Endothelial cell of umbilical vein (primary cell): ENCODE data around the gene FOXE1. TPM values are rescaled to one million over a fixed set of nuclear protein-coding genes. Genes with fewer than 3 reads are reported as not detected.
A peak's percentile ranks its signal among the peaks of the same experiment; 100 is the strongest.

Source experiments
- BruUV-seq: library from RNA; stranded (reverse); fragments of 400-500 nt; replicated peaks from 2 replicates; lab custom pipeline; 2021; lab: Mats Ljungman, UMichigan
- CTCF ChIA-PET: fragments of 300-600, 350-600 bp; sonication (Branson Sonifier 250); formaldehyde crosslinking; loops from one replicate; lab custom pipeline; 2021; ENCODE audit warnings: antibody characterized with exemption, inconsistent platforms; lab: Charles Lee
- POLR2A ChIA-PET: fragments of 300-600, 350-600 bp; sonication (Branson Sonifier 250); formaldehyde crosslinking; loops from one replicate; lab custom pipeline; 2021; ENCODE audit warnings: antibody characterized with exemption, inconsistent platforms; lab: Charles Lee
- DNase-seq: peaks from one replicate; pipeline ENCODE4 v3.0.0-alpha.2; 2011; ENCODE audit warnings: low read depth, low spot score
- FAIRE-seq: peaks from 2 replicates; lab custom pipeline; 2011; peaks lifted over from hg19 to GRCh38; lab: Jason Lieb, UNC
- H2AFZ ChIP-seq: 2 replicates; pipeline ENCODE4 v1.6.0; 2012; ENCODE audit warnings: low read depth, low read length, control low read depth, inconsistent platforms
- H3K27ac ChIP-seq: 2 replicates; pipeline ENCODE4 v1.5.1; 2011; ENCODE audit warnings: low read depth, mild to moderate bottlenecking, control low read depth, low read length, moderate library complexity; ENCODE audit not compliant: insufficient read depth
- H3K27me3 ChIP-seq, 2 experiments: 2 replicates each; pipeline versions ENCODE4 v1.6.0 to v1.6.1; 2011; ENCODE audit warnings: low read length in 2 of 2, mixed read lengths in 1 of 2; ENCODE audit not compliant: control insufficient read depth in 2 of 2, insufficient read depth in 2 of 2
- H3K36me3 ChIP-seq, 2 experiments: 2 replicates in 1 of 2; 3 replicates in 1 of 2; pipeline ENCODE4 v1.5.1; 2011; ENCODE audit warnings: low read length in 2 of 2, mild to moderate bottlenecking in 1 of 2, moderate library complexity in 1 of 2; ENCODE audit not compliant: control insufficient read depth in 2 of 2, insufficient read depth in 2 of 2; ENCODE audit errors: extremely low read depth in 1 of 2
- H3K4me1 ChIP-seq: 3 replicates; pipeline ENCODE4 v1.5.1; 2011; ENCODE audit warnings: mild to moderate bottlenecking, low read length; ENCODE audit not compliant: control insufficient read depth, insufficient read depth; ENCODE audit errors: extremely low read depth
- H3K4me2 ChIP-seq: 2 replicates; pipeline ENCODE4 v1.6.1; 2011; ENCODE audit warnings: low read length, control low read depth, mixed read lengths; ENCODE audit not compliant: insufficient read depth
- H3K4me3 ChIP-seq, 3 experiments: fragments of 200-600 bp in 1 of 3; sonication (generic), shearing (Covaris generic) in 1 of 3; replicated peaks in 1 of 3; 2 replicates each; pipeline ENCODE4 v1.5.1; 2011 to 2016; ENCODE audit warnings: control low read depth in 3 of 3, low read length in 3 of 3, mild to moderate bottlenecking in 2 of 3, inconsistent platforms in 1 of 3, low read depth in 1 of 3, moderate library complexity in 1 of 3; ENCODE audit not compliant: insufficient read depth in 1 of 3
- H3K79me2 ChIP-seq: 2 replicates; pipeline ENCODE4 v1.6.0; 2012; ENCODE audit warnings: low read length, inconsistent platforms; ENCODE audit not compliant: control insufficient read depth, insufficient read depth
- H3K9ac ChIP-seq: replicated peaks from 2 replicates; pipeline ENCODE3; 2011; ENCODE audit warnings: low read length, control low read depth; ENCODE audit not compliant: insufficient read depth; ENCODE audit errors: extremely low read depth
- H3K9me1 ChIP-seq: replicated peaks from 3 replicates; pipeline ENCODE4 v1.6.0; 2011; ENCODE audit warnings: mild to moderate bottlenecking, low read length; ENCODE audit not compliant: control insufficient read depth, insufficient read depth; ENCODE audit errors: extremely low read depth
- H3K9me3 ChIP-seq: replicated peaks from 2 replicates; pipeline ENCODE4 v1.5.1; 2012; ENCODE audit warnings: low read length, inconsistent platforms; ENCODE audit not compliant: control insufficient read depth, insufficient read depth
- H4K20me1 ChIP-seq: replicated peaks from 2 replicates; pipeline ENCODE3; 2011; ENCODE audit warnings: mild to moderate bottlenecking, low read length; ENCODE audit not compliant: control insufficient read depth, insufficient read depth; ENCODE audit errors: extremely low read depth
- EZH2 ChIP-seq: IDR thresholded peaks from 2 replicates; pipeline ENCODE4 v1.6.1; 2012; ENCODE audit warnings: borderline replicate concordance, low read depth, mild to moderate bottlenecking, moderate library complexity, low read length, inconsistent platforms; ENCODE audit not compliant: severe bottlenecking
- FOS ChIP-seq: IDR thresholded peaks from 2 replicates; pipeline ENCODE4 v1.6.1; 2011; ENCODE audit warnings: mild to moderate bottlenecking, low read length, moderate library complexity, borderline replicate concordance; ENCODE audit not compliant: insufficient read depth
- GATA2 ChIP-seq: IDR thresholded peaks from 2 replicates; pipeline ENCODE4 v1.7.0; 2011; ENCODE audit warnings: low read depth, mild to moderate bottlenecking, moderate library complexity, mixed read lengths, low read length; ENCODE audit not compliant: insufficient read length, insufficient read depth
- JUN ChIP-seq: IDR thresholded peaks from 2 replicates; pipeline ENCODE4 v1.6.1; 2011; ENCODE audit warnings: borderline replicate concordance, low read depth; ENCODE audit not compliant: insufficient read length, insufficient read depth
- MYC ChIP-seq: IDR thresholded peaks from one replicate; pipeline ENCODE4 v1.6.1; 2011; ENCODE audit warnings: mild to moderate bottlenecking, low read depth, low read length
- POLR2A ChIP-seq: IDR thresholded peaks from 2 replicates; pipeline ENCODE4 v1.6.1; 2012; ENCODE audit warnings: low read depth, mild to moderate bottlenecking, control low read depth, low read length
- POLR2AphosphoS5 ChIP-seq: IDR thresholded peaks from 2 replicates; pipeline ENCODE4 v1.6.1; 2012; ENCODE audit warnings: low read depth, mild to moderate bottlenecking, control low read depth, low read length, moderate library complexity; ENCODE audit not compliant: insufficient read depth
- dilution Hi-C: fragments of 300-500 bp; cut with MboI; formaldehyde crosslinking; loops from one replicate; pipeline ENCODE4 v1.15.0; 2019; ENCODE audit warnings: low sequenced_read_pairs; ENCODE audit not compliant: extremely low pct_ligation_motif_present
- intact Hi-C: fragments of 100-400 bp; cut with micrococcal nuclease; formaldehyde crosslinking; loops from one replicate; pipeline ENCODE4 v1.10.0; 2022
- polyA plus RNA-seq, 4 experiments: library from polyadenylated mRNA; depleted of rRNA in 3 of 4; stranded (reverse) in 3 of 4; unstranded in 1 of 4; fragments of >200 nt; gene quantifications; 2 replicates each; pipeline versions ENCODE4 v1.2.1 to v1.2.3, GENCODE V29; 2011 to 2012; ENCODE audit warnings: missing spikeins in 1 of 4
- total RNA-seq: library from RNA; stranded (reverse); gene quantifications from 2 replicates; pipeline ENCODE4 v1.2.3, GENCODE V29; 2021
- TF ChIP-seq, protein P1 (sequence below): IDR thresholded peaks from 2 replicates; pipeline ENCODE4 v1.6.1; 2011; ENCODE audit not compliant: insufficient read depth, insufficient read length
- TF ChIP-seq, protein P2 (sequence below), 2 donors: IDR thresholded peaks; 1 replicate in 1 of 2; 2 replicates in 1 of 2; pipeline ENCODE4 v1.5.1; 2011; ENCODE audit warnings: low read length in 2 of 2, mild to moderate bottlenecking in 2 of 2, moderate library complexity in 2 of 2, control low read depth in 1 of 2, inconsistent platforms in 1 of 2, low read depth in 1 of 2; ENCODE audit not compliant: insufficient read depth in 1 of 2; ENCODE audit errors: extremely low read depth in 1 of 2

Gene FOXE1
- total and polyA plus RNA-seq, 2 donors (not counting 3 experiments of a cell fraction or from before 2014, with no cell fraction given), result not detected

DNA sequence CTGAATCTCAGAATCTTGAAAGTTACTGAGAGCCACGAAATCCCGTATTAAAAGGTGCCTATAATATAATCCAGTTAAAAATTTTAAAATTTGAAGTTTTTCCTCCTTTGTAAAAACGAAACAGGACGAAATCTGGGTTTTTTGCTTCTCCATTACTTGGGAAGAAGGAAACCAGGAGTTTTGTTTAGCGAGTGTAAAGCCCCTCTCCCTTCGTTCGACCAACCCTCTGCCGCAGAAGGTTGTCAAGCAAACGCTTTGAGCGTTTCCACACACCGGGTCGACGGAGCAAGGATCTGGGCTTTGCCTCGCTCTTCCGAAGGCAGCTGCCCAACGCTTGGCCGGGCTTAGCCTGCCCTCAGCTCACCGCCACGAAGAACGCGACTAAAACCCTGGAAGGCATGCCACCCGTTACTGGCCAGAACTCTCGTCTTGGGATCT is 1.6 kb upstream of the FOXE1 start:
- peak; percentile 24 for FAIRE-seq
- Histone ChIP-seq H3K9ac (no peak overlapping the region), H3K4me1 (peaks cover 5% of the 10 kb centered on the region), H3K79me2 (no peaks in the 10 kb centered on the region), H4K20me1 (peaks cover 2% of the 10 kb centered on the region), H2AFZ (no peak overlapping the region), H3K36me3 (no peaks in the 10 kb centered on the region), H3K27me3 (peaks cover 86 to 98% of the 10 kb centered on the region in 2 experiments), H3K4me2 (peak overlapping the region; percentile 35), H3K9me1 (no peaks in the 10 kb centered on the region), H3K4me3 (no peak overlapping the region), H3K9me3 (no peaks in the 10 kb centered on the region), H3K27ac (no peak overlapping the region)
- intact Hi-C loops, result no loop called here
- POLR2A ChIA-PET, result interaction anchor here (0.6 kb wide), 1 partner anchor 70 kb away, joined by 4 read pairs; no protein-coding TSS in a partner anchor
- CTCF ChIA-PET, result interaction anchor here (1.1 kb wide), 1 partner anchor 10 kb away, joined by 3 read pairs; no protein-coding TSS in a partner anchor
- dilution Hi-C loops, result no loop called here
- no peak for DNase-seq
- TF ChIP-seq GATA2 (no peak), MYC (no peak), EZH2 (no peak), POLR2A (no peak), POLR2AphosphoS5 (no peak), FOS (no peak), JUN (no peak)
- TF ChIP-seq, protein P1, sequence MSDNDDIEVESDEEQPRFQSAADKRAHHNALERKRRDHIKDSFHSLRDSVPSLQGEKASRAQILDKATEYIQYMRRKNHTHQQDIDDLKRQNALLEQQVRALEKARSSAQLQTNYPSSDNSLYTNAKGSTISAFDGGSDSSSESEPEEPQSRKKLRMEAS, result no peak
- TF ChIP-seq, protein P2, sequence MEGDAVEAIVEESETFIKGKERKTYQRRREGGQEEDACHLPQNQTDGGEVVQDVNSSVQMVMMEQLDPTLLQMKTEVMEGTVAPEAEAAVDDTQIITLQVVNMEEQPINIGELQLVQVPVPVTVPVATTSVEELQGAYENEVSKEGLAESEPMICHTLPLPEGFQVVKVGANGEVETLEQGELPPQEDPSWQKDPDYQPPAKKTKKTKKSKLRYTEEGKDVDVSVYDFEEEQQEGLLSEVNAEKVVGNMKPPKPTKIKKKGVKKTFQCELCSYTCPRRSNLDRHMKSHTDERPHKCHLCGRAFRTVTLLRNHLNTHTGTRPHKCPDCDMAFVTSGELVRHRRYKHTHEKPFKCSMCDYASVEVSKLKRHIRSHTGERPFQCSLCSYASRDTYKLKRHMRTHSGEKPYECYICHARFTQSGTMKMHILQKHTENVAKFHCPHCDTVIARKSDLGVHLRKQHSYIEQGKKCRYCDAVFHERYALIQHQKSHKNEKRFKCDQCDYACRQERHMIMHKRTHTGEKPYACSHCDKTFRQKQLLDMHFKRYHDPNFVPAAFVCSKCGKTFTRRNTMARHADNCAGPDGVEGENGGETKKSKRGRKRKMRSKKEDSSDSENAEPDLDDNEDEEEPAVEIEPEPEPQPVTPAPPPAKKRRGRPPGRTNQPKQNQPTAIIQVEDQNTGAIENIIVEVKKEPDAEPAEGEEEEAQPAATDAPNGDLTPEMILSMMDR (IDR thresholded peaks at IDR 0.05; ENCODE audit: extremely low read depth in 1 of 2, insufficient read depth in 1 of 2, low read depth in 1 of 2, low read length in 2 of 2), result no peak
- BruUV-seq, result no TSS peak
